GDM1 (cell line): ENCODE measurements around the gene SAMD8.
"Not testable (repeated sequence)": the region's sequence is repeated elsewhere in the genome, so short reads cannot be mapped to it uniquely, and the experiment has no call there.

Experiments used
- DNase-seq: peaks from one replicate; lab custom pipeline; 2025; lab: John Stamatoyannopoulos, UW

Gene SAMD8

GRCh38 chr10:75086278-75086934 lies 25.1 kb upstream of the SAMD8 start:
- no peak for DNase-seq

- DNase-seq = no peak
Observed at GRCh38 chr10:75088640-75089039, 22.8 kb upstream of the SAMD8 start.

GRCh38 chr10:75089634-75090033 lies 21.8 kb upstream of the SAMD8 start:
- no peak for DNase-seq

GRCh38 chr10:75091146-75091545 lies 20.3 kb upstream of the SAMD8 start:
- no peak for DNase-seq

- no peak for DNase-seq
Observed at GRCh38 chr10:75094465-75094864, 17.0 kb upstream of the SAMD8 start.

GRCh38 chr10:75095631-75096030 lies 15.8 kb upstream of the SAMD8 start:
- DNase-seq = no peak

GRCh38 chr10:75096749-75097148 lies 14.7 kb upstream of the SAMD8 start:
- no peak for DNase-seq

GRCh38 chr10:75097666-75098285 lies 13.7 kb upstream of the SAMD8 start:
- no peak for DNase-seq

- DNase-seq = no peak
Observed at GRCh38 chr10:75098902-75099673, 12.4 kb upstream of the SAMD8 start.

GRCh38 chr10:75099952-75100763 lies 11.3 kb upstream of the SAMD8 start:
- peak; percentile 31 for DNase-seq

GRCh38 chr10:75100764-75101291 lies 10.6 kb upstream of the SAMD8 start:
- no peak for DNase-seq

GRCh38 chr10:75101416-75102251 lies 9.8 kb upstream of the SAMD8 start:
- DNase-seq = no peak

GRCh38 chr10:75102830-75103673 lies 8.4 kb upstream of the SAMD8 start:
- DNase-seq = no peak

GRCh38 chr10:75103881-75104686 lies 7.4 kb upstream of the SAMD8 start:
- no peak for DNase-seq

- no peak for DNase-seq
Observed at GRCh38 chr10:75104842-75105241, 6.6 kb upstream of the SAMD8 start.

- no peak for DNase-seq
Observed at GRCh38 chr10:75105576-75106197, 5.8 kb upstream of the SAMD8 start.

- DNase-seq = no peak
Observed at GRCh38 chr10:75106242-75106641, 5.2 kb upstream of the SAMD8 start.

- DNase-seq = not testable (repeated sequence)
Observed at GRCh38 chr10:75106891-75107290, 4.6 kb upstream of the SAMD8 start.
